Activated CD4-positive, alpha-beta T cell treated with anti-CD3 and anti-CD28 coated beads for 24 hours (primary cell): ENCODE measurements around the gene KRT81.
"Not testable (repeated sequence)": the region's sequence is repeated elsewhere in the genome, so short reads cannot be mapped to it uniquely, and the experiment has no call there.

Experiments
- DNase-seq, 2 donors: peaks; one replicate each; pipeline ENCODE4 v3.0.0-alpha.2; 2020; ENCODE audit warnings: low read depth in 2 of 2

Gene KRT81

GRCh38 chr12:52274521-52275120, 16.7 kb downstream of the KRT81 start, which contains the start of gene KRT86:
TSS of gene KRT86 (plus strand) at chr12:52274645. CDS start at chr12:52301917, 27,272 bp downstream.
- no peak for DNase-seq

GRCh38 chr12:52271158-52271557, 20.2 kb downstream of the KRT81 start:
- DNase-seq = no peak

GRCh38 chr12:52270541-52271070, 20.7 kb downstream of the KRT81 start:
- DNase-seq = no peak

GRCh38 chr12:52268212-52268611, 23.1 kb downstream of the KRT81 start:
- DNase-seq = no peak

- DNase-seq = no peak
Measured at GRCh38 chr12:52267699-52268098, 23.6 kb downstream of the KRT81 start.

- DNase-seq = no peak
Measured at GRCh38 chr12:52267266-52267665, 24.1 kb downstream of the KRT81 start.

GRCh38 chr12:52266514-52266913, 24.8 kb downstream of the KRT81 start:
- no peak for DNase-seq

GRCh38 chr12:52264435-52264825, 26.9 kb downstream of the KRT81 start:
- no peak for DNase-seq

GRCh38 chr12:52263761-52264434, 27.4 kb downstream of the KRT81 start:
- DNase-seq = no peak

GRCh38 chr12:52262286-52262685, 29.0 kb downstream of the KRT81 start:
- DNase-seq = no peak

- no peak for DNase-seq
Measured at GRCh38 chr12:52261208-52261484, 30.2 kb downstream of the KRT81 start.

- DNase-seq = no peak
Measured at GRCh38 chr12:52260361-52261207, 30.8 kb downstream of the KRT81 start.

GRCh38 chr12:52259657-52260243, 31.6 kb downstream of the KRT81 start:
- no peak for DNase-seq

- no peak for DNase-seq
Measured at GRCh38 chr12:52258335-52258901, 32.9 kb downstream of the KRT81 start.

- not testable (repeated sequence) for DNase-seq
Measured at GRCh38 chr12:52257922-52258321, 33.4 kb downstream of the KRT81 start.

GRCh38 chr12:52257074-52257551, 34.2 kb downstream of the KRT81 start:
- DNase-seq = no peak

GRCh38 chr12:52256584-52256935, 34.8 kb downstream of the KRT81 start:
- no peak for DNase-seq

GRCh38 chr12:52255926-52256583, 35.3 kb downstream of the KRT81 start:
- no peak for DNase-seq

GRCh38 chr12:52254965-52255751, 36.2 kb downstream of the KRT81 start:
- no peak for DNase-seq

- no peak for DNase-seq
Measured at GRCh38 chr12:52254180-52254964, 37.0 kb downstream of the KRT81 start.
